Smooth muscle cell (in vitro differentiated cells): ENCODE results near the gene OSBPL9. TPM values are rescaled to one million over a fixed set of nuclear protein-coding genes. Genes with fewer than 3 reads are reported as not detected.
A peak's percentile ranks its signal among the peaks of the same experiment; 100 is the strongest.
"Not testable (repeated sequence)": the region's sequence is repeated elsewhere in the genome, so short reads cannot be mapped to it uniquely, and the experiment has no call there.

Experiments used
- DNase-seq: peaks from one replicate; lab custom pipeline; 2025; ENCODE audit not compliant: unreplicated experiment; lab: John Stamatoyannopoulos, UW
- H2AFZ ChIP-seq: fragments of 200-600 bp; sonication (generic); 2 replicates; pipeline ENCODE4 v1.6.0; 2016; ENCODE audit warnings: antibody characterized with exemption, low read depth, mild to moderate bottlenecking
- H3F3A ChIP-seq: fragments of 200-600 bp; sonication (generic); 2 replicates; pipeline ENCODE4 v1.6.0; 2017; ENCODE audit warnings: antibody characterized with exemption, low read depth
- H3K27ac ChIP-seq: fragments of 200-600 bp; sonication (generic); 2 replicates; pipeline ENCODE4 v1.5.1; 2016; ENCODE audit warnings: low read depth, mild to moderate bottlenecking
- H3K27me3 ChIP-seq: fragments of 200-600 bp; sonication (generic); 2 replicates; pipeline ENCODE4 v1.6.1; 2016; ENCODE audit warnings: low read depth, mild to moderate bottlenecking
- H3K36me3 ChIP-seq: fragments of 200-600 bp; sonication (generic); 2 replicates; pipeline ENCODE4 v1.5.1; 2016; ENCODE audit warnings: low read depth
- H3K4me1 ChIP-seq: fragments of 200-600 bp; sonication (generic); 2 replicates; pipeline ENCODE4 v1.5.1; 2016; ENCODE audit warnings: low read depth
- H3K4me2 ChIP-seq: fragments of 200-600 bp; sonication (generic); 2 replicates; pipeline ENCODE4 v1.6.0; 2016; ENCODE audit warnings: mild to moderate bottlenecking
- H3K4me3 ChIP-seq: fragments of 200-600 bp; sonication (generic); 2 replicates; pipeline ENCODE4 v1.5.1; 2016; ENCODE audit warnings: mild to moderate bottlenecking
- H3K79me2 ChIP-seq: fragments of 200-600 bp; sonication (generic); 2 replicates; pipeline ENCODE4 v1.6.0; 2016; ENCODE audit warnings: low read depth, mild to moderate bottlenecking
- H3K9ac ChIP-seq: fragments of 200-600 bp; sonication (generic); 2 replicates; pipeline ENCODE4 v1.6.0; 2016; ENCODE audit warnings: low read depth
- H3K9me3 ChIP-seq: fragments of 200-600 bp; sonication (generic); replicated peaks from 2 replicates; pipeline ENCODE4 v1.5.1; 2016; ENCODE audit warnings: low read depth
- H4K20me1 ChIP-seq: fragments of 200-600 bp; sonication (generic); 2 replicates; pipeline ENCODE4 v1.6.0; 2016; ENCODE audit warnings: low read depth
- CTCF ChIP-seq: fragments of 200-600 bp; sonication (generic); IDR thresholded peaks from 2 replicates; pipeline ENCODE4 v1.5.1; 2017; ENCODE audit warnings: borderline replicate concordance, mild to moderate bottlenecking, antibody characterized with exemption; ENCODE audit not compliant: insufficient read depth, poor library complexity, severe bottlenecking
- WGBS: methylation state at CpG from one replicate; pipeline ENCODE4 v1.1.7; 2016; ENCODE audit warnings: low lambda C conversion rate; 5-methylcytosine and 5-hydroxymethylcytosine counted together
- polyA plus RNA-seq: library from polyadenylated mRNA; unstranded; fragments of >200 nt; fragmentation: Nextera tagmentation; extraction: Ambion mirVana; gene quantifications from 2 replicates; pipeline ENCODE4 v1.2.1, GENCODE V29; 2016
- total RNA-seq: library from RNA; depleted of rRNA; stranded (reverse); fragments of >200 nt; gene quantifications from 2 replicates; pipeline ENCODE4 v1.2.3, GENCODE V29; 2014

OSBPL9 gene
- total and polyA plus RNA-seq, 2 experiments from 2014 or later: 66.7 to 112 TPM

DNA sequence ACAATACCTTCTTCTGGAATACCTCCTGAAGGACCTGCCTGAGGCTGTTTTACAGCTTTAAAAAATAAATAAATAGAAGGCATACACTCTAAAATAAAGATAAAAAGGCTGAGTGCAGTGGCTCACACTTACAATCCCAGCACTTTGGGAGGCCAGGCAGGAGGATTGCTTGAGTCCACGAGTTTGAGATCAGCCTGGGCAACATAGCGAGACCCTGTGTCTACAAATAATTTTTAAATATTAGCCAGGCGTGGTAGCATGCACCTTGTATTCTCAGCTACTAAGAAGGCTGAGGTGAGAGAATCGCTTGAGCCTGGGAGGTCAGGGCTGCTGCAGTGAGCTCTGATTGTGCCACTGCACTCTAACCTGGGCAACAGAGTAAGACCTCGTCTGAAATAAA lies 75.0 kb downstream of the OSBPL9 start:
- DNase-seq: no peak
- Histone ChIP-seq H3K79me2 (peaks cover 39% of the 10 kb centered on the region), H3K4me2 (no peak overlapping the region), H2AFZ (no peak overlapping the region), H3K9ac (no peak overlapping the region), H3F3A (peaks cover 5% of the 10 kb centered on the region), H3K36me3 (no peaks in the 10 kb centered on the region), H3K9me3 (no peaks in the 10 kb centered on the region), H3K4me3 (no peak overlapping the region), H3K27ac (no peak overlapping the region), H3K27me3 (no peaks in the 10 kb centered on the region), H4K20me1 (peaks cover 10% of the 10 kb centered on the region), H3K4me1 (peaks cover 10% of the 10 kb centered on the region)
- WGBS: 93% methylated on average over 5 of the region's 5 CpGs
- no peak for TF ChIP-seq CTCF

GRCh38 chr1:51693419-51694155 lies 76.7 kb downstream of the OSBPL9 start:
- TF ChIP-seq CTCF: no peak
- H3K9ac ChIP-seq: no peak overlapping the region
- 56% methylated on average over 4 of the region's 4 CpGs for WGBS
- no peak for DNase-seq
- H4K20me1 ChIP-seq: peaks cover 8% of the 10 kb centered on the region
- H3F3A ChIP-seq: peaks cover 5% of the 10 kb centered on the region
- H3K79me2 ChIP-seq: peaks cover 48% of the 10 kb centered on the region
- peaks cover 10% of the 10 kb centered on the region for H3K4me1 ChIP-seq
- H3K27ac ChIP-seq: peak overlapping the region; percentile 18
- no peaks in the 10 kb centered on the region for H3K27me3 ChIP-seq
- H2AFZ ChIP-seq: no peak overlapping the region
- H3K9me3 ChIP-seq: no peaks in the 10 kb centered on the region
- H3K4me3 ChIP-seq: no peak overlapping the region
- no peaks in the 10 kb centered on the region for H3K36me3 ChIP-seq
- H3K4me2 ChIP-seq: peak overlapping the region; percentile 17

GRCh38 chr1:51697166-51697565 lies 80.3 kb downstream of the OSBPL9 start:
- Histone ChIP-seq H3F3A (peaks cover 2% of the 10 kb centered on the region), H3K36me3 (no peaks in the 10 kb centered on the region), H3K79me2 (peaks cover 57% of the 10 kb centered on the region), H3K9me3 (no peaks in the 10 kb centered on the region), H4K20me1 (peaks cover 18% of the 10 kb centered on the region), H3K4me2 (no peak overlapping the region), H3K4me1 (no peaks in the 10 kb centered on the region), H2AFZ (no peak overlapping the region), H3K4me3 (no peak overlapping the region), H3K9ac (no peak overlapping the region), H3K27ac (no peak overlapping the region), H3K27me3 (no peaks in the 10 kb centered on the region)
- WGBS: 96% methylated on average over 3 of the region's 3 CpGs
- DNase-seq: no peak
- TF ChIP-seq CTCF: no peak

- Histone ChIP-seq H3K4me1 (no peaks in the 10 kb centered on the region), H3K9ac (no peak overlapping the region), H3K27ac (no peak overlapping the region), H3K27me3 (no peaks in the 10 kb centered on the region), H3K4me3 (no peak overlapping the region), H2AFZ (no peak overlapping the region), H3K79me2 (peaks cover 56% of the 10 kb centered on the region), H3K36me3 (no peaks in the 10 kb centered on the region), H3K4me2 (no peak overlapping the region), H3F3A (peaks cover 2% of the 10 kb centered on the region), H3K9me3 (no peaks in the 10 kb centered on the region), H4K20me1 (peaks cover 19% of the 10 kb centered on the region)
- WGBS: 73% methylated on average over 1 of the region's 1 CpG
- TF ChIP-seq CTCF: no peak
- DNase-seq: no peak
Measured at GRCh38 chr1:51699391-51699790, 82.5 kb downstream of the OSBPL9 start.

GRCh38 chr1:51701782-51702181 lies 84.9 kb downstream of the OSBPL9 start:
- DNase-seq, H2AFZ ChIP-seq, H3K27me3 ChIP-seq, H3F3A ChIP-seq, H3K27ac ChIP-seq, H3K4me3 ChIP-seq, H3K36me3 ChIP-seq, H3K9ac ChIP-seq, H3K4me1 ChIP-seq, H3K4me2 ChIP-seq, H3K9me3 ChIP-seq: not testable (repeated sequence)
- Histone ChIP-seq H4K20me1 (peaks cover 34% of the 10 kb centered on the region), H3K79me2 (peaks cover 48% of the 10 kb centered on the region)
- WGBS: 97% methylated on average over 7 of the region's 7 CpGs
